ENCODE data around the gene ABHD2. TPM values are rescaled to one million over a fixed set of nuclear protein-coding genes. Genes with fewer than 3 reads are reported as not detected.
"Not testable (repeated sequence)": the region's sequence is repeated elsewhere in the genome, so short reads cannot be mapped to it uniquely, and the experiment has no call there.

Gene ABHD2
- total and polyA plus RNA-seq, 2 experiments from 2014 or later, result 5.2 to 15.2 TPM

DNA sequence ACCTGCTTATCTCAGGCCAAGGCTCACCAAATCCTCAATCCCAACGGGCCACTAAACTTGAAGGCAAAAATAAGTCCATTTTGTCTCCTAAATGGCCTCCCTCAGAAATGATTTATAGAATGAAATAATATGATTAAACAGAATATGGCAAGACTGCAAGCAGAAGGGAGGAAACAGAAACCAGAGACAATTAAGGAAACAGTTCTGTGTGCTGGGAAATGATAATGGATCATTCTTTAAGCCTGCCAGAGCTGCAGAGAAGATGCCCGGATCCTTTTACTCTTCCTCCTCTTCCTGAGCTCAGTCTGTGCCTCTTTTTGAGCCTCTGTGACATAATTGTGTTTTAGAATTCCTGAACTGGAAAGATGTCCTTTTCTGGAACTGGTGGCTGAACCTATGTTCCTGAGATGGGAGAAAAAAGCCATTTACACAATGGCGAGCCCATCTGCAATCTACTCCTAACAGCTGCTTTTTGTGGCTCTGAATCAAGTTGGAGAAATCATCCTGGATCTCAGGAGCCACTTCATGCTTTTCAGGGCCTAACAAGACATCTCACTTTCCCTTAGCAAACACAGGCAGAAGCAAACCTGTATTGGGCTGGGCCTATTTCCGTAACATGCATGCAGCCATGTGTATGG is 2.8 kb upstream of the ABHD2 start (continued):
- TF ChIP-seq EZH2 (IDR thresholded peaks at IDR 0.05; ENCODE audit: low read depth, unreplicated experiment), result no peak

DNA sequence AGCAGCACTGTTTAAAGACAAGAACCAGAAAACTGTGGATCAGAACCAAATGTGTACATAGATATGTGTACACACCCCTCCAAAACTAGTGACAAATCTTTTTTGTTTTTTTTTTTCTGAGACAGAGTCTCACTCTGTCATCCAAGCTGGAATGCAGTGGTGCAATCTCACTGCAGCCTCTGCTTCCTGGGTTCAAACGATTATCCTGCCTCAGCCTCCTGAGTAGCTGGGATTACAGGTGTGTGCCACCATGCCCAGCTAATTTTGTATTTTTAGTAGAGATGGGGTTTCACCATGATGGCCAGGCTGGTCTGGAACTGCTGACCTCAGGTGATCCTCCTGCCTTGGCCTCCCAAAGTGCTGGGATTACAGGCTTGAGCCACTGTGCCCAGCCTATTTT is 2.3 kb upstream of the ABHD2 start:
- not testable (repeated sequence) for H3K27me3 Mint-ChIP-seq (ENCODE audit: insufficient read depth, low read depth, poor library complexity); H3K9me3 Mint-ChIP-seq; H3K9me2 ChIP-seq (ENCODE audit: insufficient read depth); H4K20me1 ChIP-seq (replicated peaks; ENCODE audit: insufficient read depth); H3F3A ChIP-seq (replicated peaks; ENCODE audit: low read depth); H3K4me3 ChIP-seq; DNase-seq (ENCODE audit: low spot score); H3K79me2 ChIP-seq (replicated peaks; ENCODE audit: insufficient read depth); H3K36me3 Mint-ChIP-seq (ENCODE audit: low read depth); H3K27ac Mint-ChIP-seq; ATAC-seq; H3K36me3 ChIP-seq (ENCODE audit: insufficient read depth); H3K27me3 ChIP-seq (ENCODE audit: insufficient read depth); H3K4me3 Mint-ChIP-seq; H3K27ac ChIP-seq (ENCODE audit: low read depth); H3K4me2 ChIP-seq
- Histone ChIP-seq H2AFZ (peak overlapping the region; percentile 48), H3K4me1 (ENCODE audit: insufficient read depth) (peaks cover 18% of the 10 kb centered on the region)
- H3K4me1 Mint-ChIP-seq, result peaks cover 28% of the 10 kb centered on the region

DNA sequence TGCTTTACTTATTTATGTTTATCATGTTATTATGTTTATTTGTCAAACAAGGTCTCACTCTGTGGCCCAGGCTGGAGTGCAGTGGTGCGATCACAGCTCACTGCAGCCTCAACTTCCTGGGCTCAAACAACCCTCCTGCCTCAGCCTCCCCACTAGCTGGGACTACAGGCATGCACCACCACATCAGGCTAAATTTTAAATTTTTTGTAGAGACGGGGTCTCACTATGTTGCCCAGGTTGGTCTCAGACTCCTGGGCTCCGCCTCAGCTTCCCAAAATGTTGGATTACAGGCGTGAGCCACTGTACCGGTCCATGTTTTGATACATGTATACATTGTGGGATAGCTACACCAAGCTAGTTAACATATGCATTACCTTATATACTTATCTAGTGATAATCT is 1.9 kb upstream of the ABHD2 start:
- not testable (repeated sequence) for H3K36me3 Mint-ChIP-seq (ENCODE audit: low read depth); ATAC-seq

DNA sequence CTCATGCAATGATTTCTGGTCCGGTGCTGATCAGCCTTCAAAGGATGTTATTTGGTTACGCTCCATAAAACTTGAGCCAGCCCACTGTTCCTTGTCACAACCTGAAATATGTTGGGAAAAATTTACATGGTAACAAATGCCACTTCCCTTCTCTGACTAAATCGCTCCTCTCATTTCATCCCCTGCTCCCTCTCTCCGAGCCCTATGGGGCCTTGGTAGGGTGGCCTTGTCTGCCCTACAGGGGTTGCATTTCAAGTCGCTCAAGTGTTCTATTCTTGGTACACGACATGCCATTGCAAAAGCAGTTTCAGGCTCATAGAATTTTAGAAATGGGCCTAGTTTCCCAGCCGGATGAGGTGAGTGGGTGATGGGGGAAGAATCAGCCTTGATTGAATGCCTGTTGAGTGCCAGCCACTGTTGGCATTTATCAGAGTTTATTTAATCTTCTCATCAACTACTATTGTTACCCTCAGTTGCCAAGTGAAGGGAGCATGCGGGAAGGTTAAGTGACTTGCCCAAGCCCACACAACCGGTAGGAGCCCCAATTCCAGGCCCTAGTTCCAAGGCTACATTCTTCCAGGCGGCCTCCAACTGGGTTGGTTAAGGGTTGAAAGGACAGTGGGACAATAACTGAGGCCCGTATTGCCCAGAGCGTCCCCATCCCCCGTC is 961 bp upstream of the ABHD2 start:
- no peaks in the 10 kb centered on the region; the same call in none of the 2 replicates for H3K79me2 ChIP-seq (replicated peaks; ENCODE audit: insufficient read depth)
- peaks cover 1% of the 10 kb centered on the region for H3K27me3 Mint-ChIP-seq (ENCODE audit: insufficient read depth, low read depth, poor library complexity)
- H4K20me1 ChIP-seq (replicated peaks; ENCODE audit: insufficient read depth), result no peaks in the 10 kb centered on the region; the same call in 1 of the 2 replicates
- H3F3A ChIP-seq (replicated peaks; ENCODE audit: low read depth), result peaks cover 2% of the 10 kb centered on the region; the same call in 1 of the 2 replicates
- peak overlapping the region; percentile 4; the same call in 1 of the 2 replicates for H3K27ac ChIP-seq (ENCODE audit: low read depth)
- H3K4me1 Mint-ChIP-seq, result peaks cover 41% of the 10 kb centered on the region
- ATAC-seq (peak; percentile 7), DNase-seq (ENCODE audit: low spot score) (no peak)
- H3K9me2 ChIP-seq (ENCODE audit: insufficient read depth), result no peaks in the 10 kb centered on the region
- no peaks in the 10 kb centered on the region for H3K36me3 ChIP-seq (ENCODE audit: insufficient read depth)
- H3K4me1 ChIP-seq (ENCODE audit: insufficient read depth), result peaks cover 20% of the 10 kb centered on the region
- H3K4me3 ChIP-seq, result peak overlapping the region; percentile 41
- H2AFZ ChIP-seq, result peak overlapping the region; percentile 1
- no peak overlapping the region; the same call in 2 of the 3 replicates for H3K4me3 Mint-ChIP-seq
- H3K36me3 Mint-ChIP-seq (ENCODE audit: low read depth), result no peaks in the 10 kb centered on the region
- H3K9me3 Mint-ChIP-seq, result no peaks in the 10 kb centered on the region
- H3K4me2 ChIP-seq, result peak overlapping the region; percentile 56
- H3K27me3 ChIP-seq (ENCODE audit: insufficient read depth), result no peaks in the 10 kb centered on the region
- no peak overlapping the region for H3K27ac Mint-ChIP-seq
- TF ChIP-seq EZH2phosphoT487 (IDR thresholded peaks at IDR 0.05; ENCODE audit: unreplicated experiment) (no peak), EZH2 (IDR thresholded peaks at IDR 0.05; ENCODE audit: low read depth, unreplicated experiment) (no peak), ZNF331 (CRISPR knock-in tag; IDR thresholded peaks at IDR 0.05; ENCODE audit: low read depth) (no peak)
- TF ChIP-seq, protein P1, sequence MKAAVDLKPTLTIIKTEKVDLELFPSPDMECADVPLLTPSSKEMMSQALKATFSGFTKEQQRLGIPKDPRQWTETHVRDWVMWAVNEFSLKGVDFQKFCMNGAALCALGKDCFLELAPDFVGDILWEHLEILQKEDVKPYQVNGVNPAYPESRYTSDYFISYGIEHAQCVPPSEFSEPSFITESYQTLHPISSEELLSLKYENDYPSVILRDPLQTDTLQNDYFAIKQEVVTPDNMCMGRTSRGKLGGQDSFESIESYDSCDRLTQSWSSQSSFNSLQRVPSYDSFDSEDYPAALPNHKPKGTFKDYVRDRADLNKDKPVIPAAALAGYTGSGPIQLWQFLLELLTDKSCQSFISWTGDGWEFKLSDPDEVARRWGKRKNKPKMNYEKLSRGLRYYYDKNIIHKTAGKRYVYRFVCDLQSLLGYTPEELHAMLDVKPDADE (IDR thresholded peaks at IDR 0.05), result no peak
- TF ChIP-seq, protein P2, sequence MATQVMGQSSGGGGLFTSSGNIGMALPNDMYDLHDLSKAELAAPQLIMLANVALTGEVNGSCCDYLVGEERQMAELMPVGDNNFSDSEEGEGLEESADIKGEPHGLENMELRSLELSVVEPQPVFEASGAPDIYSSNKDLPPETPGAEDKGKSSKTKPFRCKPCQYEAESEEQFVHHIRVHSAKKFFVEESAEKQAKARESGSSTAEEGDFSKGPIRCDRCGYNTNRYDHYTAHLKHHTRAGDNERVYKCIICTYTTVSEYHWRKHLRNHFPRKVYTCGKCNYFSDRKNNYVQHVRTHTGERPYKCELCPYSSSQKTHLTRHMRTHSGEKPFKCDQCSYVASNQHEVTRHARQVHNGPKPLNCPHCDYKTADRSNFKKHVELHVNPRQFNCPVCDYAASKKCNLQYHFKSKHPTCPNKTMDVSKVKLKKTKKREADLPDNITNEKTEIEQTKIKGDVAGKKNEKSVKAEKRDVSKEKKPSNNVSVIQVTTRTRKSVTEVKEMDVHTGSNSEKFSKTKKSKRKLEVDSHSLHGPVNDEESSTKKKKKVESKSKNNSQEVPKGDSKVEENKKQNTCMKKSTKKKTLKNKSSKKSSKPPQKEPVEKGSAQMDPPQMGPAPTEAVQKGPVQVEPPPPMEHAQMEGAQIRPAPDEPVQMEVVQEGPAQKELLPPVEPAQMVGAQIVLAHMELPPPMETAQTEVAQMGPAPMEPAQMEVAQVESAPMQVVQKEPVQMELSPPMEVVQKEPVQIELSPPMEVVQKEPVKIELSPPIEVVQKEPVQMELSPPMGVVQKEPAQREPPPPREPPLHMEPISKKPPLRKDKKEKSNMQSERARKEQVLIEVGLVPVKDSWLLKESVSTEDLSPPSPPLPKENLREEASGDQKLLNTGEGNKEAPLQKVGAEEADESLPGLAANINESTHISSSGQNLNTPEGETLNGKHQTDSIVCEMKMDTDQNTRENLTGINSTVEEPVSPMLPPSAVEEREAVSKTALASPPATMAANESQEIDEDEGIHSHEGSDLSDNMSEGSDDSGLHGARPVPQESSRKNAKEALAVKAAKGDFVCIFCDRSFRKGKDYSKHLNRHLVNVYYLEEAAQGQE (IDR thresholded peaks at IDR 0.05; ENCODE audit: unreplicated experiment), result no peak

More for the DNA sequence above, 1.9 kb upstream of the ABHD2 start:
- DNase-seq (ENCODE audit: low spot score); H3K79me2 ChIP-seq (replicated peaks; ENCODE audit: insufficient read depth); H3K36me3 ChIP-seq (ENCODE audit: insufficient read depth); H3F3A ChIP-seq (replicated peaks; ENCODE audit: low read depth); H3K9me3 Mint-ChIP-seq; H3K4me3 Mint-ChIP-seq; H3K27me3 Mint-ChIP-seq (ENCODE audit: insufficient read depth, low read depth, poor library complexity); H3K4me3 ChIP-seq; H3K27ac ChIP-seq (ENCODE audit: low read depth); H3K9me2 ChIP-seq (ENCODE audit: insufficient read depth); H4K20me1 ChIP-seq (replicated peaks; ENCODE audit: insufficient read depth); H2AFZ ChIP-seq; H3K27me3 ChIP-seq (ENCODE audit: insufficient read depth); H3K4me2 ChIP-seq; H3K27ac Mint-ChIP-seq: not testable (repeated sequence)
- peaks cover 33% of the 10 kb centered on the region for H3K4me1 Mint-ChIP-seq
- peaks cover 20% of the 10 kb centered on the region for H3K4me1 ChIP-seq (ENCODE audit: insufficient read depth)

All from GM23338 (cell line).